GM08714 (cell line): ENCODE measurements around the gene PITPNC1.
"Not testable (repeated sequence)": the region's sequence is repeated elsewhere in the genome, so short reads cannot be mapped to it uniquely, and the experiment has no call there.

Experiments
- H3K4me3 ChIP-seq: fragments of 200-500 bp; sonication (Bioruptor generic); 2 replicates; pipeline ENCODE4 v1.5.1; 2014; ENCODE audit warnings: mild to moderate bottlenecking, low read length, inconsistent platforms
- ZNF274 ChIP-seq: IDR thresholded peaks from 2 replicates; pipeline ENCODE4 v1.6.1; 2012; ENCODE audit warnings: mild to moderate bottlenecking, low read depth, low read length

The PITPNC1 gene

GRCh38 chr17:67376737-67377487 lies at the start of gene PITPNC1:
PITPNC1 (plus strand) TSS chr17:67377281.
- no peak for TF ChIP-seq ZNF274
- H3K4me3 ChIP-seq: peak within 1 kb of the TSS; percentile 73

- no peak for TF ChIP-seq ZNF274
- no peak overlapping the region for H3K4me3 ChIP-seq
These were observed 49.1 kb upstream of the PITPNC1 start for GRCh38 chr17:67328026-67328425.

- H3K4me3 ChIP-seq: not testable (repeated sequence)
These were observed 45.5 kb upstream of the PITPNC1 start for GRCh38 chr17:67331381-67332161.

DNA sequence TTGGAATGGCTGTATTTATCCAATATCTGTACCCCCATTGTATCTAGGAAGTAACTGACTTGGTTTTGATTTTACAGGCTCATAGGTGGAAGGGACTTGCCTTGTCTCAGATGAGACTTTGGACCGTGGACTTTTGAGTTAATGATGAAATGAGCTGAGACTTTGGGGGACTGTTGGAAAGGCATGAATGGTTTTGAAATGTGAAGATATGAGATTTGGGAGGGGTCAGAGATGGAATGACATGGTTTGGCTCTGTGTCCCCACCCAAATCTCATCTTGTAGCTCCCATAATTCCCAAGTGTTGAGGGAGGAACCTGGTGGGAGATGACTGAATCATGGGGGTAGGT lies 44.9 kb upstream of the PITPNC1 start:
- not testable (repeated sequence) for H3K4me3 ChIP-seq

DNA sequence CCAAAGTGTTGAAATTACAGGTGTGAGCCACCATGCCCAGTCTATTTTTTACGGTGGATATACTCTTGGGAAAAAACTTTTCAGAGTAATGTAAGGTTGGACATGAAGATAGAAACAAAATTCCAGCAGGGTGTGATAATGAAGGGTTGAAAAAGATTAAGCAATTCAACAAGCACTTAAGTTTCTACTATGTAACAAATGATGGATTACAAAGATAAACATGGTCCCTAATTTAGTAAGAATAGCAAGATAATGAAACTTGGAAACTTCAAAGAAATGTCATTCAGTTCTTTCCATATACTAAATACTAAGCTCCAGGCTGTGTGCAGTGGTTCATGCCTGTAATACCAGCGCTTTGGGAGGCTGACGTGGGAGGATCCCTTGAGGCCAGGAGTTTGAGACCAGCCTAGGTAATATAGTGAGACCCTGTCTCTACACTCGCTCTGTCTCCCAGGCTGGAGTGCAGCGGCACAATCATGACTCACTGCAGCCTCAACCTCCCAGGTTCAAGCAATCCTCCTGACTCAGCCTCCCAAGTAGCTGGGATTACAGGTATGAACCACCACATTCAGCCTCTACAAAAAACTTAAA lies 41.7 kb upstream of the PITPNC1 start:
- no peak for TF ChIP-seq ZNF274
- H3K4me3 ChIP-seq: no peak overlapping the region

DNA sequence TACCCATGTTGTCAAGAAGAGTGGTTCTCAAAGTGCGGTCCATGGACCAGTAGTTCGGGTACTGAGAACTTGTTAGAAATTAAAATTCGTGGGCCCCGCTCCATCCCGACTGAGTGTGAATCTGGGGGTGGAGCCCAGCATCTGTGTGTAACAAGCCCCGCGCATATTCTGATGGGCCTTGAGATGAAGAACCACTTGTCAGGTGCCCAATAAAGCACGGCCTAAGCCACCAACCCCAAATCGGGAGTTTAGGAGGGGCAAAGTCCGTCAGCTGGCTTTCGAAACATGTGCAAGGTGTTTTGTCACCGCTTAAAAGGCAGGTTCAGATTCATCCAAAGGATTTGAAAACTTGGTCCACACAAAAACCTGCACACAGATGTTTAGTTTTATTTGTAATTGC lies 40.2 kb upstream of the PITPNC1 start:
- TF ChIP-seq ZNF274: no peak
- no peak overlapping the region for H3K4me3 ChIP-seq

DNA sequence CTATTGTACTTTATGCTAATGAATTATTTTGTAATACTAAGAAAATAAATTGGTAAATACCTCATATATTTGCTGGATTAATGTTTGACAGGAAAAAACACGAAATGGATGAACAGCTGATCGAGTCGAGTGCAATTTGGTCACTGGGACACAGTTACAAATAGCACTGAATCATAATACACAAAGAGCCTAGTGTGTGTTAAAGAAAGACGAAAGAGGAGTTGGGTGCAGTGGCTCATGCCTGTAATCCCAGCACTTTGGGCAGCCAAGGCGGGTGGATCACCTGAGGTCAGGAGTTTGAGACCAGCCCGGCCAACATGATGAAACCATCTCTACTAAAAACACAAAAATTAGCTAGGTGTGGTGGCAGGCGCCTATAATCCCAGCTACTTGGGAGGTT lies 38.7 kb upstream of the PITPNC1 start:
- not testable (repeated sequence) for H3K4me3 ChIP-seq

- H3K4me3 ChIP-seq: no peak overlapping the region
- TF ChIP-seq ZNF274: no peak
These were observed 33.8 kb upstream of the PITPNC1 start for GRCh38 chr17:67343237-67343636.

GRCh38 chr17:67347826-67348225 lies 29.3 kb upstream of the PITPNC1 start:
- H3K4me3 ChIP-seq: no peak overlapping the region
- no peak for TF ChIP-seq ZNF274

DNA sequence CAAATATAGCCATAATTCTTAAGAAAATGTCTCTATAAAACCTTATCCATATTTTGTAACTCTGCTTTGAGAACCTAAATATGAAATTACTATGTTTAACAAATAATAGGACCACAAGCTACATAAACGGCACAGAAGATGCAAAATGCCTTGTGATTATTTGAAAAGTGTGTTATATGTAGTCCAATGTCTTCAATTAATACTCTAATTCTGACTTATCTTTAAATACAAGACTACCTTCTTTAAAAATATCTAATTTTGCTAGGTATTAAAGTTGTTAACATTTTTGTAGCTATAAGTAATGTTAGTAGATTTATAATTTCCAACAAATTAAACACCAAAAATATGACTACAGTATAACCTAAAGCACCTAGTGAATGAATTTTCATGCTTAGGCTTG lies 27.7 kb upstream of the PITPNC1 start:
- no peak overlapping the region for H3K4me3 ChIP-seq
- TF ChIP-seq ZNF274: no peak

DNA sequence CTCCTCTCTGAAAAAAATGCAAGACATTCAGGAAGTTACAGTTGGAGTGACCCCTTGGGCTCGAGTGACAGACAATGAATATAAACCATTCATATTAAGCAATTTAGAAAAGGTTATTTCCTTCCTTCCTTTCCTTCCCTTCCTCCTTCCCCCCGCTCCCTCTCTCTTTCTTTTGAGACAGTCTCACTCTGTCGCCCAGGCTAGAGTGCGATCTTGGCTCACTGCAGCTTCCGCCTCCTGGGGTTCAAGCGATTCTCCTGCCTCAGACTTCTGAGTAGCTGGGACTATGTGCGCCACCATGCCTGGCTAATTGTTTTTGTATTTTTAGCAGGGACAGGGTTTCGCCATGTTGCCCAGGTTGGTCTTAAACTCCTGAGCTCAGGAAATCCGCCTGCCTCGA lies 23.9 kb upstream of the PITPNC1 start:
- no peak overlapping the region for H3K4me3 ChIP-seq
- no peak for TF ChIP-seq ZNF274

- no peak for TF ChIP-seq ZNF274
- no peak overlapping the region for H3K4me3 ChIP-seq
These were observed 23.0 kb upstream of the PITPNC1 start for GRCh38 chr17:67353929-67354574.

- TF ChIP-seq ZNF274: no peak
- H3K4me3 ChIP-seq: no peak overlapping the region
These were observed 18.5 kb upstream of the PITPNC1 start for GRCh38 chr17:67358612-67359011.

GRCh38 chr17:67359960-67360791 lies 16.9 kb upstream of the PITPNC1 start:
- no peak overlapping the region for H3K4me3 ChIP-seq
- no peak for TF ChIP-seq ZNF274
